GM21717 (cell line): Measurements from ENCODE around the gene ASCL5.

Source experiments
- ATAC-seq: cut with Tn5 transposase; IDR thresholded peaks from one replicate; pipeline ENCODE4 v1.9.1; 2021; ENCODE audit warnings: mild to moderate bottlenecking, moderate library complexity; ENCODE audit not compliant: unreplicated experiment

ASCL5 gene

GRCh38 chr1:201111672-201112071 is 15.3 kb downstream of the ASCL5 start:
- no peak for ATAC-seq

- no peak for ATAC-seq
Measured at GRCh38 chr1:201111156-201111555, 15.8 kb downstream of the ASCL5 start.

GRCh38 chr1:201110616-201111015 is 16.4 kb downstream of the ASCL5 start:
- ATAC-seq = no peak

- ATAC-seq = no peak
Measured at GRCh38 chr1:201110138-201110537, 16.8 kb downstream of the ASCL5 start.

- ATAC-seq = no peak
Measured at GRCh38 chr1:201109651-201110050, 17.3 kb downstream of the ASCL5 start.

DNA sequence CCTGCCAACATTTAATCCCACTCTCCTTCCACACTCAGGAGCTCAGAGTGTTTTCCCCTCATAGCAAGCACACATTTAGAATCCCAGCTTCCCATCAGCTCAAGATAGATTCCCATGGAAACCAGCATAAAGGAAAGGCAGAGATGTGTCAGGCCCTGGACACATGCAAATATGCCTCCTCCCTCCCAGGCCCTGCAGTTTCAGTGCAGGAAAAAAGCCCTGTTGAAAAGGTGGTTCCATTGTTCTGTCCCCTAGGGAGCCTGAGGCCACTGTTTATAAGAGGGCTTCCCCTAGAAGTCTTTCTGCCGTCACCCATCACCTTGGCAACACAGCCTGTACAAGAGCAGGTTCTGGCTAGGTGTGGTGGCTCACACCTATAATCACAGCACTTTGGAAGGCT is 18.4 kb downstream of the ASCL5 start:
- ATAC-seq = no peak

- ATAC-seq = no peak
Measured at GRCh38 chr1:201105688-201106087, 21.3 kb downstream of the ASCL5 start.

- no peak for ATAC-seq
Measured at GRCh38 chr1:201104141-201104540, 22.8 kb downstream of the ASCL5 start.

- ATAC-seq = no peak
Measured at GRCh38 chr1:201103666-201104065, 23.3 kb downstream of the ASCL5 start.

- ATAC-seq = no peak
Measured at GRCh38 chr1:201100169-201100930, 26.6 kb downstream of the ASCL5 start.

DNA sequence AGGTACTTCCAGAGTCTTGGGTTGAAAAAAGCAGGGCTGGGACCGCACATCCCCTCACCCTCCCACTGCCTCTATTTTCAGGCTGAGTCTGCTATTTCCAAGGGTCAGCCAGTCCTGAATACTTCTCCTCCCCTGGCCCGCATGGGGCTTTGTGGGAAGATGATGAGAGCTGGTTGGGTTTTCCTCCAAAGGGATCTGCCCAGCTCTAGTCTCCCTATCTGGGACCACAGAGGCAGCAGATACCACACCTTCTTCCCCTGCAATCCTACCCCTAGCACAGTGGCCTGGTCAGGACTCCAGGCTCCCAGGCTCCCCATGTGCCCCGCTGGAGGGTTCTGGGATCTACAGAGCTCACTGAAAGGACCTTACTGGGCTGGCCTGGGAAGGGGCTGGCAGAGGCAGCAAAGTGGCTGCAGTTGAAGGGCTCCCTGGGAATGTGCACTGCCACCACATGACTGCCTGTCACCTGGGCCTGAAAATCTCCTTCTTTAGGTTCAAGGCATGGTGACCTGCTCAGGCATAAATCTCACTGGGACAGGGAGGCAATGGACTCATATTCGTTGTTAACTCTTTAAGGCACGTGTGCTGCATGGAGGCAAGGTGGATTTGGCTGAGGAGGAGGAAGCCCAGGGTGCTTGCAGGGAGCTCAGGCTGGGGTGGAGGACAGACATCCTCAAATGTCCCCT is 27.8 kb downstream of the ASCL5 start:
- no peak for ATAC-seq

DNA sequence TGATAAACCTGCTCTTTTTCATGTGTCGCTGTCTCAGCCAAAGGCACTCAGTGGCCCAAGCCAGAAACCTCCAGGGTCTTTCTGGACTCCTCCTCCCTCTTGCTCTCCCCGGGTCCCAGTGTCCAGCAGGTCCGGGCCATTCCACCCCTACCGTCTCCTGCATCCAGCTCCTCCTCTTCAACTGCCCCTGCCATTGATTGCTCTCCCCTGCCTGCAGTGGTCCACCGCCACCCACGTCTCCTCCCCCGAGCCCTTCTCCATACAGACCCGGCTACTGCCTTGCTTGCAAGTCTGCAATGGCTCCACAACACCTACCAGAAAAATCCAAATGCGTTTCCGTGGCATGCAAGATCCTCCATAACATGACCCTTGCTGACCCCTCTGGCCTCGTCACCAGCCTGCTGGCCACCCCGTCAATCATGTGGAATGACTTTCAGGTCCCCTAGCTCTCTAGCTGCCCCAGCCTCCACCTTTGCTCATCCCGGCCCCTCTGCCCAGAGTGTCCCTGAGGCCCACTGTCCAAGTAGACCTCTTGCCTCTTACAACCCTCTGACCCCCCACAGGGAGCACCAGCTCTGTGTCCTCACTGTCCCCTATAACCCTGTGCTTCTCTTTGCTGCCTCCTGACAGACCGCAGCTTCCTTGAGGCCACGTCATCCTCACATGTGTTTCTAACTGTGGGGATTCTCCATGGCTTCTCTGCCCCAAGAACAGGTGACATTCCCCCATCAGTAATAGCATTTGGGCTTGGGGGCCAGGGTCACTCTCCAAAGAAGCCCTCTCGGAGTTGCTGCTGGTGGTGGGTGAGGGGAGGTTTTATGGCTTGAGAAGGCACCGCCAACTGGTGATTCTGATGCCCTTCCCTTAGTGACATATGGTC is 29.8 kb downstream of the ASCL5 start:
- no peak for ATAC-seq

DNA sequence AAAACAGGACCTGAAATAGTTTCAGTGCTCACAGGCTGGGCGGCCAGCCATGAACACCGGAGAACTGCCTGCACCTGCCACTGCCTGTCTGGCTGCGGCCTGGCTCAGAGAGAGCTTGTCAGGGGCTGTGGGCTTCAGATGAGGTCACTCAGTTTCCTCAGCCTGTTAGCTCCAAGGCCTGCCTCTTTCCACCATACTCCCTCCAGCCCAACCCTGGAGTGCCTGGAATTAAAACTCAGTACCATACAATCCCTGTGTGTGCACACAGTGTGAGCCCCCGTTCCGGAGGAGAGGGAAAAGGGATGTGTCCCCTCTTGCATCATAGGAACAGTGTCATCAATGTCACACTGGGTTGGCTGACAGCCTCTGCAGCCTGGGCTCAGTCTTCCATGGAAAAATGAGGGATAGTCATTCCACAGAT is 30.9 kb downstream of the ASCL5 start:
- ATAC-seq = no peak

DNA sequence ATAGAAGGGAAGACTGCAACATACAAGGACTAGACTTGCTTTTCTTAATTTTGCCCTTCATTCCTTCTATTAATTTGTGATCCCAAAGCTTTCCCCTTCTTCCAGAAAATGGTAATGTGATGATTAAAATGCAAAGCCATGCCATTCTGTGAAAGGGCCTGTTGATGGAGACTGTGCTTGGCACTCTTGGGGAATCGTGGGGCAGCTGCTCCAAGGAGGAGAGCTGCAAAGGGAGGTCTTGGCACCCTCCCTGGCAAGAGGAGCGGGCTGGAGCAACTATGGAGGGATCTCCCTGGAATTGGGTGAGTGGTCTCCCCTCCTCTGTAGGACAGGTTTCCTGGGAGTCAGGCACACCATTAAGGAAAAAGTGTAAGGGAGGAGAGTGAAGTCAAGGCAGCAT is 31.4 kb downstream of the ASCL5 start:
- ATAC-seq = no peak

GRCh38 chr1:201094832-201095231 is 32.2 kb downstream of the ASCL5 start:
- no peak for ATAC-seq

DNA sequence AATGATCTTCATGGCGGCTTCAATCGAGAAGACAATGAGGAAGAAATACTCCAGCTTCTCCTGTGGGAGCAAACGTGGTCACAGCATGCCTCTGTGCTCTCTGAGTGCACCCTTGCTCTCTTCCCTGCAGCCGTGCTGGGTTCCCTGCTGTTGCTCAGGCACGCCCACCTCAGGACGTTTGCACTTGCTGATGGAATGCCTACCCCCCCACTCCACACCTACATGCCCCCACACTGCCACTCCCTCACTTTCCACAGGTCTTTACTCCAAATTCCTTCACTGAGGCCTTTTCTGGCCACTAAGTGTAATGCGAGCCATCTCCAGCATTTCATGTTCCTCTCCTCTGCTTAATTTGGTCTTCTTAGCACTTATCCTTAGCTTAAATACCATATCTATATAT is 33.0 kb downstream of the ASCL5 start:
- ATAC-seq = no peak

DNA sequence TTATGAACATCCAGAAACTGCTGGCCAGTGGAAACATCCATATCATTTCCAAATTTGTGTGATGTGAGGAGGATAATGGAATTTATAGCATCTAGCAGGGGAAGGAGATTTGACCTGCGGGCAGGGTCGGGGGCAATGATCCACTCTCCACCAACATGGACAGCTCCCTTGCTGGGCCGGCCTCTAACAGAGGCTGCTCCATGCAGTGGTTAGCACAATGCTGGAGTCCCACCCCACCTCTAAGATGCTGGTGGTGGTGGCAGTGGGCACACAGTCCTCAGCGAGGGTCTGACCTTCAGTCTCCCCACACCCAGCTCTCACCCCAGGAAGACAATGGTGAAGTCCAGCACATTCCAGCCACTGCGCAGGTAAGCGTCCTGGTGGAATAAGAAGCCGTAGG is 33.4 kb downstream of the ASCL5 start:
- no peak for ATAC-seq

- ATAC-seq = no peak
Measured at GRCh38 chr1:201092738-201093137, 34.2 kb downstream of the ASCL5 start.

DNA sequence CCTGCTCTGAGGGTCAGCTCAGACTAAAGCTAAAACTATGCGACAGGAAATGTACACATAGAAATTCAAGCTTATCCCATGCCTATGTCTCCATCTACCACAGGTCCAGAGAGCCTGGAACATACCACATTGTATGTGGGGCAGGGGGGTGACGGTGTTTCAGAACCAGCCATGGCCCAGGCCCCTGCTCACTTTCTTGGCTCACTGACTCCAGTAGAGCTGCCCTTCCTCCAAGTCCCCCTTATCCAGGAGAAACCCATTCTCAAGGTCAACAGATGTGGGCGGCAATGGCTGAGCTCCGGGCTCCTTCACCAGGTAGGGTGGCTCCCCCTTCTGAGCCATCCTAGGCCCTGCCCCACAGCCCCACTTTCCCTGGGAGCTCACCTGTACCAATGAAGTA is 35.7 kb downstream of the ASCL5 start:
- ATAC-seq = no peak

DNA sequence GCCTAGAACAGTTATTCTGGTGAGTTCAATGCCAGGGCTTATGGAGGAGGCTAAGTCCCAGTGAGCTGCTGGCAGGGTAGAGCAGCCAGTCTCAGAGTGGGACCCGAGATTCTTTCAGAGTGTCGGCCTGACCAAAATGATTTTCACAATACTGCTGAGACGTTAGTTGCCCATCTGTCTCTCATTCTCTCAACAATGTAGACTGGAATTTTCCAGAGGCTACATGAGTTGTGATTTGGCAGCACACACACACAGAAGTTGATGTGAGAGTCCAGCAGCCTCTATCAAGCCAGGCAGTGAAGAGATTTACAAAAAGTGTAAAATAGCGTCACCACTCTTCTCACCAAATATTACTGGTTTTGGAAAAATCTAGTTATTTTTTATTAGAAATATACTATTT is 36.4 kb downstream of the ASCL5 start:
- no peak for ATAC-seq

DNA sequence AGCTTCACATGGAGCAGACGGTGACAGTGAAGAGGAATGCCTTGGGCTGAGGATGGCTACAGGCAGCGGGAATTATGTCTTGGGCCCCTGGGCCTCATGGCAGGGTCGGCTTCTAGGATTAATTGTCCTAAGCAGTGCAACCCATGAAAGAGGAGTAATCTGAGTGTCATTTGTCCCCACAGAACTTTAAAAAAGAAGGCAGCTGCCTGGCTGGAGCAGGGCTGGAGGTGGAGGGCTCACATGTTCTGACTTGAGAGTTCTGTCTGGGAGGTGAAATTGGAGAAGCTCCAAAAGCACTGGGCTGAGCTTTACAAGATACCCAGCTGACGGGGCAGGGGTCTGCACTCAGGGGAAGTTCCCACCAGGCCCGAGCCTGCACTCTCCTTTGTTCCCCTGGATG is 37.4 kb downstream of the ASCL5 start:
- no peak for ATAC-seq
